Gastroesophageal sphincter (tissue), 4 donors: Measurements from ENCODE around the gene CIAO3. TPM values are rescaled to one million over a fixed set of nuclear protein-coding genes. Genes with fewer than 3 reads are reported as not detected.

Experiments
- ATAC-seq: fragments of 150-250 bp; one replicate; pipeline ENCODE4 v1.9.1; 2016; ENCODE audit warnings: mild to moderate bottlenecking, moderate library complexity
- H3K27ac ChIP-seq, 4 donors: fragments of 200-600 bp; sonication (generic) in 3 of 4; 1 replicate in 3 of 4; 2 replicates in 1 of 4; pipeline ENCODE4 v1.5.1; 2016 to 2019
- H3K27me3 ChIP-seq: fragments of 200-600 bp; sonication (generic); one replicate; pipeline ENCODE4 v1.5.1; 2019
- H3K36me3 ChIP-seq, 2 donors: fragments of 200-600 bp; sonication (generic); one replicate each; pipeline ENCODE4 v1.5.1; 2019; ENCODE audit warnings: control low read depth in 1 of 2
- H3K4me1 ChIP-seq, 3 donors: fragments of 200-600 bp; sonication (generic); 1 replicate in 2 of 3; 2 replicates in 1 of 3; pipeline ENCODE4 v1.5.1; 2016 to 2019; ENCODE audit warnings: control low read depth in 2 of 3
- H3K4me3 ChIP-seq, 2 donors: fragments of 200-600 bp; sonication (generic); one replicate each; pipeline ENCODE4 v1.5.1; 2019; ENCODE audit warnings: mild to moderate bottlenecking in 1 of 2, moderate library complexity in 1 of 2
- H3K9me3 ChIP-seq, 3 donors: fragments of 200-600 bp; sonication (generic); one replicate each; pipeline ENCODE4 v1.5.1; 2017 to 2019; ENCODE audit warnings: control low read depth in 2 of 3
- EP300 ChIP-seq: sonication (generic); formaldehyde crosslinking; IDR thresholded peaks from one replicate; pipeline ENCODE4 v1.6.1; 2017; ENCODE audit warnings: antibody characterized with exemption, mild to moderate bottlenecking
- POLR2A ChIP-seq, 2 donors: fragments of 450-650 bp; IDR thresholded peaks; one replicate each; pipeline ENCODE4 v1.6.1; 2017; ENCODE audit warnings: antibody characterized with exemption in 2 of 2, mild to moderate bottlenecking in 2 of 2, moderate library complexity in 1 of 2
- POLR2AphosphoS5 ChIP-seq: sonication (generic); formaldehyde crosslinking; IDR thresholded peaks from one replicate; pipeline ENCODE4 v1.6.1; 2017; ENCODE audit warnings: antibody characterized with exemption
- WGBS, 2 donors: methylation state at CpG; one replicate each; pipeline ENCODE4 v1.1.5; 2018; ENCODE audit warnings: low coverage in 1 of 2; 5-methylcytosine and 5-hydroxymethylcytosine counted together
- small RNA-seq, 4 donors: library from RNA; depleted of rRNA; stranded (forward); fragments of <200 nt; gene quantifications; one replicate each; pipeline ENCODE3, GENCODE V24; 2016
- total RNA-seq, 4 donors: library from RNA; depleted of rRNA; stranded (reverse); fragments of >200 nt; gene quantifications; one replicate each; pipeline ENCODE4 v1.1.0, GENCODE V29; 2016
- TF ChIP-seq, protein P1 (sequence below), 4 experiments: fragments of 200-600 bp in 2 of 4; fragments of 450-650 bp in 2 of 4; sonication (generic) in 1 of 4; IDR thresholded peaks; one replicate each; pipeline ENCODE4 v1.5.1; 2017 to 2019; ENCODE audit warnings: antibody characterized with exemption in 4 of 4, mild to moderate bottlenecking in 2 of 4, moderate library complexity in 2 of 4

The CIAO3 gene
- total RNA-seq, 4 donors from 2014 or later = 18.5 to 46.7 (median 25.6) TPM

DNA sequence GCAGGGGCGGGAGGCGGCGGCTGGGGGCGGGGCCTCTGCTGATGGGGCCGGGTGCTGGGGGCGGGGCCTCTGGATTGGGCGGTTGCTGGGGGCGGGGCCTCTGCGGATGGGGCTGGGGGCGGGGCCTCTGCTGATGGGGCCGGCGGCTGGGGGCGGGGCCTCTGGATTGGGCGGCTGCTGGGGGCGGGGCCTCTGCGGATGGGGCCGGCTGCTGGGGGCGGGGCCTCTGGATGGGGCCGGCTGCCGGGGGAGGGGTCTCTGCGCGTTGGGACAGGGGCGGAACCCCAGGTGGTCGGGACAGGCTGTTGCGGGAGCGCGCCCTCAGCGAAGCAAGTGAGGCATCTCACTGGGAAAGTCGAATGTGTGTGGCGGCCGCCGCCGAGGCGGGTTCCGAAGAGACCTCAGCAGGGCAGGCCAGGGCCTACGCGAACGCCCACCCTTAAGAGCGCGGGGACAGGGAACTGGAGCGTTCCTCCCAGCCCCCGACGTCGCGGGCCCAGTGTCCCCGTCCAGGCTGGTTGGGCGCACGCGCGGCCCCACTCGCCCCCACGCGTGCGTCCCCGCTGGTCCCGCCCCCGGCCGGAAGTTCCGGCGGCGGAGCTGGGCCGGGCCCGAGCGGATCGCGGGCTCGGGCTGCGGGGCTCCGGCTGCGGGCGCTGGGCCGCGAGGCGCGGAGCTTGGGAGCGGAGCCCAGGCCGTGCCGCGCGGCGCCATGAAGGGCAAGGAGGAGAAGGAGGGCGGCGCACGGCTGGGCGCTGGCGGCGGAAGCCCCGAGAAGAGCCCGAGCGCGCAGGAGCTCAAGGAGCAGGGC is 60.8 kb downstream of the CIAO3 start, which contains the start of gene STUB1:
STUB1 (plus strand) TSS at position 597 of the 811 bp plus-strand sequence; CDS start at position 713, 116 bp downstream.
- H3K4me3 ChIP-seq = peak within 1 kb of the TSS; percentile 59 to 97
- H3K4me1 ChIP-seq = peaks cover 0 to 70% (median 54%) of the 10 kb centered on the region in 3 donors
- ATAC-seq = peak; percentile 81
- H3K27ac ChIP-seq = peak within 1 kb of the TSS; percentile 70 to 100 (median 95)
- TF ChIP-seq POLR2AphosphoS5 = no peak
- TF ChIP-seq, protein P1, sequence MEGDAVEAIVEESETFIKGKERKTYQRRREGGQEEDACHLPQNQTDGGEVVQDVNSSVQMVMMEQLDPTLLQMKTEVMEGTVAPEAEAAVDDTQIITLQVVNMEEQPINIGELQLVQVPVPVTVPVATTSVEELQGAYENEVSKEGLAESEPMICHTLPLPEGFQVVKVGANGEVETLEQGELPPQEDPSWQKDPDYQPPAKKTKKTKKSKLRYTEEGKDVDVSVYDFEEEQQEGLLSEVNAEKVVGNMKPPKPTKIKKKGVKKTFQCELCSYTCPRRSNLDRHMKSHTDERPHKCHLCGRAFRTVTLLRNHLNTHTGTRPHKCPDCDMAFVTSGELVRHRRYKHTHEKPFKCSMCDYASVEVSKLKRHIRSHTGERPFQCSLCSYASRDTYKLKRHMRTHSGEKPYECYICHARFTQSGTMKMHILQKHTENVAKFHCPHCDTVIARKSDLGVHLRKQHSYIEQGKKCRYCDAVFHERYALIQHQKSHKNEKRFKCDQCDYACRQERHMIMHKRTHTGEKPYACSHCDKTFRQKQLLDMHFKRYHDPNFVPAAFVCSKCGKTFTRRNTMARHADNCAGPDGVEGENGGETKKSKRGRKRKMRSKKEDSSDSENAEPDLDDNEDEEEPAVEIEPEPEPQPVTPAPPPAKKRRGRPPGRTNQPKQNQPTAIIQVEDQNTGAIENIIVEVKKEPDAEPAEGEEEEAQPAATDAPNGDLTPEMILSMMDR (IDR thresholded peaks at IDR 0.05) = peak in 1 of 4 experiments; percentile 7
- TF ChIP-seq POLR2A (IDR thresholded peaks at IDR 0.05) = peak; percentile 82 to 93
- TF ChIP-seq EP300 = no peak
- H3K9me3 ChIP-seq = no peaks in the 10 kb centered on the region
- H3K36me3 ChIP-seq = peaks cover 0 to 20% of the 10 kb centered on the region in 2 donors
- no CpG with 5 or more reads among the region's 91 CpGs for WGBS, 2 donors
- peaks cover 8% of the 10 kb centered on the region for H3K27me3 ChIP-seq

Small RNA genes within 50 kb of the gene (small RNA-seq; reads per million reads assigned to genes)
- gene MIR662 = 0 reads per million in 4 donors

Other genes starting within 250 kb of the CIAO3 start
- gene CAPN15, start 213.3 kb downstream of the CIAO3 start, total RNA-seq = 10 to 100 TPM; 21.8 to 42.7 (median 29.2) TPM
- not detected for gene PRR35, start 180.6 kb downstream of the CIAO3 start, total RNA-seq
- gene NHLRC4, start 174.0 kb downstream of the CIAO3 start, total RNA-seq = 1 to 10 TPM in 2 of 4 donors, under 1 TPM in 2; 0.47 to 2.9 (median 0.87) TPM
- 10 to 100 TPM; 30.4 to 42.4 (median 36.8) TPM for gene PIGQ, start 171.0 kb downstream of the CIAO3 start, total RNA-seq
- 10 to 100 TPM; 17.7 to 28.3 (median 22.1) TPM for gene RAB40C, start 150.9 kb downstream of the CIAO3 start, total RNA-seq
- under 1 TPM in 3 of 4 donors, not detected in 1; 0.17 to 0.93 (median 0.35) TPM for gene WFIKKN1, start 110.0 kb downstream of the CIAO3 start, total RNA-seq
- gene METTL26, start 104.7 kb downstream of the CIAO3 start, total RNA-seq = 100 to 1,000 TPM in 3 of 4 donors, 10 to 100 TPM in 1; 94.8 to 146 (median 112) TPM
- gene MCRIP2, start 99.2 kb downstream of the CIAO3 start, total RNA-seq = 10 to 100 TPM; 25.4 to 70.0 (median 51.9) TPM
- gene WDR90, start 91.6 kb downstream of the CIAO3 start, total RNA-seq = 10 to 100 TPM in 3 of 4 donors, 1 to 10 TPM in 1; 8.5 to 21.2 (median 16.8) TPM
- gene RHOT2, start 72.9 kb downstream of the CIAO3 start, total RNA-seq = 10 to 100 TPM; 50.2 to 64.0 (median 55.0) TPM
- 1 to 10 TPM in 3 of 4 donors, not detected in 1; 1.1 to 1.5 (median 1.3) TPM for gene RHBDL1, start 65.3 kb downstream of the CIAO3 start, total RNA-seq
- 100 to 1,000 TPM; 161 to 212 (median 179) TPM for gene STUB1, start 60.6 kb downstream of the CIAO3 start, total RNA-seq
- gene JMJD8, start 56.7 kb downstream of the CIAO3 start, total RNA-seq = 100 to 1,000 TPM in 1 of 4 donors, 10 to 100 TPM in 3; 70.2 to 109 (median 90.5) TPM
- gene WDR24, start 50.6 kb downstream of the CIAO3 start, total RNA-seq = 10 to 100 TPM in 1 of 4 donors, 1 to 10 TPM in 3; 8.1 to 16.7 (median 9.6) TPM
- 1 to 10 TPM in 1 of 4 donors, under 1 TPM in 3; 0.27 to 1.4 (median 0.35) TPM for gene FBXL16, start 35.2 kb downstream of the CIAO3 start, total RNA-seq
- gene METRN, start 25.9 kb downstream of the CIAO3 start, total RNA-seq = 10 to 100 TPM; 22.6 to 77.7 (median 63.8) TPM
- 10 to 100 TPM; 23.5 to 46.2 (median 31.0) TPM for gene ANTKMT, start 19.9 kb downstream of the CIAO3 start, total RNA-seq
- under 1 TPM in 1 of 4 donors, not detected in 3; 0.13 TPM for gene CCDC78, start 14.6 kb downstream of the CIAO3 start, total RNA-seq
- 1 to 10 TPM; 1.1 to 4.8 (median 2.8) TPM for gene HAGHL, start 13.9 kb downstream of the CIAO3 start, total RNA-seq
- gene MSLN, start 19.7 kb upstream of the CIAO3 start, total RNA-seq = 1 to 10 TPM in 1 of 4 donors, under 1 TPM in 1, not detected in 2; 0.73 to 7.2 TPM
- 10 to 100 TPM; 13.4 to 25.8 (median 22.1) TPM for gene RPUSD1, start 47.4 kb upstream of the CIAO3 start, total RNA-seq
- gene CHTF18, start 47.6 kb upstream of the CIAO3 start, total RNA-seq = 10 to 100 TPM in 2 of 4 donors, 1 to 10 TPM in 2; 4.6 to 10.9 (median 8.3) TPM
- gene GNG13, start 59.7 kb upstream of the CIAO3 start, total RNA-seq = not detected
- 10 to 100 TPM; 13.7 to 57.3 (median 20.9) TPM for gene LMF1, start 230.0 kb upstream of the CIAO3 start, total RNA-seq
- gene SOX8, start 240.8 kb upstream of the CIAO3 start, total RNA-seq = 1 to 10 TPM; 2.0 to 4.5 (median 3.6) TPM